ENCODE results near the gene USP17L22.
"Not testable (repeated sequence)": the region's sequence is repeated elsewhere in the genome, so short reads cannot be mapped to it uniquely, and the experiment has no call there.

The USP17L22 gene
- 0 reads per million in 4 experiments for total RNA-seq

DNA sequence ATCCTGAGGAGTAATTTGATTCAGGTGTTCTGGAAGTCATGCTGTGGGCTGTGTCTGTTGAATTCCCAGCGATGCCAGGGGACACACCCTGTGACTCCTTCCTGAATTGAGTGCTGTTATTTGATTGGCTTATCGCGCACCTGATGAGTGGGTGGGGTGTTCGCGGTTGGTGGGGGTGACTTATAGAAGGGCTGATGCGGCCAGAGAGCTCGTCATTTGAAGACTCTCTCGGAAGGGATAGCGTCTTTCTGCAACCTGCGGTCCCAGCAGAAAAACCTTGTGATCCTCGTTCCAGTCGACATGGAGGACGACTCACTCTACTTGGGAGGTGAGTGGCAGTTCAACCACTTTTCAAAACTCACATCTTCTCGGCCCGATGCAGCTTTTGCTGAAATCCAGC lies at the start of gene USP17L22:
TSS of gene USP17L22 (plus strand) at position 301 of the 400 bp plus-strand sequence. CDS start at position 301, 0 bp downstream.
- DNase-seq = not testable (repeated sequence)

- not testable (repeated sequence) for DNase-seq
These were observed 47.6 kb upstream of the USP17L22 start, which contains the start of gene USP17L12 for GRCh38 chr4:9219852-9220251. TSS of gene USP17L12 (plus strand) at chr4:9220152. CDS start at chr4:9220152, 0 bp downstream.

DNA sequence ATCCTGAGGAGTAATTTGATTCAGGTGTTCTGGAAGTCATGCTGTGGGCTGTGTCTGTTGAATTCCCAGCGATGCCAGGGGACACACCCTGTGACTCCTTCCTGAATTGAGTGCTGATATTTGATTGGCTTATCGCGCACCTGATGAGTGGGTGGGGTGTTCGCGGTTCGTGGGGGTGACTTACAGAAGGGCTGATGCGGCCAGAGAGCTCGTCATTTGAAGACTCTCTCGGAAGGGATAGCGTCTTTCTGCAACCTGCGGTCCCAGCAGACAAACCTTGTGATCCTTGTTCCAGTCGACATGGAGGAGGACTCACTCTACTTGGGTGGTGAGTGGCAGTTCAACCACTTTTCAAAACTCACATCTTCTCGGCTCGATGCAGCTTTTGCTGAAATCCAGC lies 42.8 kb upstream of the USP17L22 start, which contains the start of gene USP17L13:
TSS of gene USP17L13 (plus strand) at position 301 of the 400 bp plus-strand sequence. CDS start at position 301, 0 bp downstream.
- not testable (repeated sequence) for DNase-seq

DNA sequence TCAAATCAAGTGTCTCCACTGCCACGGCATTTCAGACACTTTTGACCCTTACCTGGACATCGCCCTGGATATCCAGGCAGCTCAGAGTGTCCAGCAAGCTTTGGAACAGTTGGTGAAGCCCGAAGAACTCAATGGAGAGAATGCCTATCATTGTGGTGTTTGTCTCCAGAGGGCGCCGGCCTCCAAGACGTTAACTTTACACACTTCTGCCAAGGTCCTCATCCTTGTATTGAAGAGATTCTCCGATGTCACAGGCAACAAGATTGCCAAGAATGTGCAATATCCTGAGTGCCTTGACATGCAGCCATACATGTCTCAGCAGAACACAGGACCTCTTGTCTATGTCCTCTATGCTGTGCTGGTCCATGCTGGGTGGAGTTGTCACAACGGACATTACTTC lies 37.2 kb upstream of the USP17L22 start:
- DNase-seq = not testable (repeated sequence)

GRCh38 chr4:9234085-9234484 lies 33.3 kb upstream of the USP17L22 start, which contains the start of gene USP17L15:
TSS of gene USP17L15 (plus strand) at chr4:9234385. CDS start at chr4:9234385, 0 bp downstream.
- DNase-seq = not testable (repeated sequence)

- not testable (repeated sequence) for DNase-seq
These were observed 29.0 kb upstream of the USP17L22 start for GRCh38 chr4:9238461-9238860.

- DNase-seq = not testable (repeated sequence)
These were observed 23.8 kb upstream of the USP17L22 start, which contains the start of gene USP17L17 for GRCh38 chr4:9243579-9243978. TSS of gene USP17L17 (plus strand) at chr4:9243879. CDS start at chr4:9243879, 0 bp downstream.

- DNase-seq = not testable (repeated sequence)
These were observed 19.3 kb upstream of the USP17L22 start, which contains the start of gene USP17L18 for GRCh38 chr4:9247953-9248680. TSS of gene USP17L18 (plus strand) at chr4:9248630. CDS start at chr4:9248630, 0 bp downstream.

- DNase-seq = not testable (repeated sequence)
These were observed 14.3 kb upstream of the USP17L22 start, which contains the start of gene USP17L19 for GRCh38 chr4:9253078-9253477. TSS of gene USP17L19 (plus strand) at chr4:9253378. CDS start at chr4:9253378, 0 bp downstream.

DNA sequence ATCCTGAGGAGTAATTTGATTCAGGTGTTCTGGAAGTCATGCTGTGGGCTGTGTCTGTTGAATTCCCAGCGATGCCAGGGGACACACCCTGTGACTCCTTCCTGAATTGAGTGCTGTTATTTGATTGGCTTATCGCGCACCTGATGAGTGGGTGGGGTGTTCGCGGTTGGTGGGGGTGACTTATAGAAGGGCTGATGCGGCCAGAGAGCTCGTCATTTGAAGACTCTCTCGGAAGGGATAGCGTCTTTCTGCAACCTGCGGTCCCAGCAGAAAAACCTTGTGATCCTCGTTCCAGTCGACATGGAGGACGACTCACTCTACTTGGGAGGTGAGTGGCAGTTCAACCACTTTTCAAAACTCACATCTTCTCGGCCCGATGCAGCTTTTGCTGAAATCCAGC lies 9.6 kb upstream of the USP17L22 start, which contains the start of gene USP17L20:
TSS of gene USP17L20 (plus strand) at position 301 of the 400 bp plus-strand sequence. CDS start at position 301, 0 bp downstream.
- DNase-seq = not testable (repeated sequence)

DNA sequence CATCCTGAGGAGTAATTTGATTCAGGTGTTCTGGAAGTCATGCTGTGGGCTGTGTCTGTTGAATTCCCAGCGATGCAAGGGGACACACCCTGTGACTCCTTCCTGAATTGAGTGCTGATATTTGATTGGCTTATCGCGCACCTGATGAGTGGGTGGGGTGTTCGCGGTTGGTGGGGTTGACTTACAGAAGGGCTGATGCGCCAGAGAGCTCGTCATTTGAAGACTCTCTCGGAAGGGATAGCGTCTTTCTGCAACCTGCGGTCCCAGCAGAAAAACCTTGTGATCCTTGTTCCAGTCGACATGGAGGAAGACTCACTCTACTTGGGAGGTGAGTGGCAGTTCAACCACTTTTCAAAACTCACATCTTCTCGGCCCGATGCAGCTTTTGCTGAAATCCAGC lies 4.8 kb upstream of the USP17L22 start, which contains the start of gene USP17L21:
TSS of gene USP17L21 (plus strand) at position 301 of the 400 bp plus-strand sequence. CDS start at position 301, 0 bp downstream.
- DNase-seq = not testable (repeated sequence)

DNA sequence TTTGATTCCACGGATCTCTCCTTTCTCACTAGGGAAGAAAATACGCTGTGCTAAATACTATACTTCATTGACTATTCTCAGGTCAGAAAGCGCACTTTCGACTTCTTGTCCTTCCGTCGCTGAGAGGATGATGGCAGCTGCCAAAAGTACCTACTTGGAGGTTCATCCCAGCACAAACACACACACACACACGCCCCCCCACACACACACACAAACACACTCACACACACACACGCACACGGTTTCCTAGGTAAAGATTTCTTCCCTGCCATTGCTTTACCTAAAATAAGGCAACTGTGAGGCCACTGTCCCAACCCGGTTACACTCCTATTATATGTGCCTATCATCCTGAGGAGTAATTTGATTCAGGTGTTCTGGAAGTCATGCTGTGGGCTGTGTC lies 4.3 kb downstream of the USP17L22 start:
- not testable (repeated sequence) for DNase-seq

All from effector CD8-positive, alpha-beta T cell (primary cell).